ENCODE results near the gene WDR54. TPM values are rescaled to one million over a fixed set of nuclear protein-coding genes. Genes with fewer than 3 reads are reported as not detected.

Gene WDR54
- total and polyA plus RNA-seq, 8 donors: 3.1 to 22.8 (median 4.0) TPM

DNA sequence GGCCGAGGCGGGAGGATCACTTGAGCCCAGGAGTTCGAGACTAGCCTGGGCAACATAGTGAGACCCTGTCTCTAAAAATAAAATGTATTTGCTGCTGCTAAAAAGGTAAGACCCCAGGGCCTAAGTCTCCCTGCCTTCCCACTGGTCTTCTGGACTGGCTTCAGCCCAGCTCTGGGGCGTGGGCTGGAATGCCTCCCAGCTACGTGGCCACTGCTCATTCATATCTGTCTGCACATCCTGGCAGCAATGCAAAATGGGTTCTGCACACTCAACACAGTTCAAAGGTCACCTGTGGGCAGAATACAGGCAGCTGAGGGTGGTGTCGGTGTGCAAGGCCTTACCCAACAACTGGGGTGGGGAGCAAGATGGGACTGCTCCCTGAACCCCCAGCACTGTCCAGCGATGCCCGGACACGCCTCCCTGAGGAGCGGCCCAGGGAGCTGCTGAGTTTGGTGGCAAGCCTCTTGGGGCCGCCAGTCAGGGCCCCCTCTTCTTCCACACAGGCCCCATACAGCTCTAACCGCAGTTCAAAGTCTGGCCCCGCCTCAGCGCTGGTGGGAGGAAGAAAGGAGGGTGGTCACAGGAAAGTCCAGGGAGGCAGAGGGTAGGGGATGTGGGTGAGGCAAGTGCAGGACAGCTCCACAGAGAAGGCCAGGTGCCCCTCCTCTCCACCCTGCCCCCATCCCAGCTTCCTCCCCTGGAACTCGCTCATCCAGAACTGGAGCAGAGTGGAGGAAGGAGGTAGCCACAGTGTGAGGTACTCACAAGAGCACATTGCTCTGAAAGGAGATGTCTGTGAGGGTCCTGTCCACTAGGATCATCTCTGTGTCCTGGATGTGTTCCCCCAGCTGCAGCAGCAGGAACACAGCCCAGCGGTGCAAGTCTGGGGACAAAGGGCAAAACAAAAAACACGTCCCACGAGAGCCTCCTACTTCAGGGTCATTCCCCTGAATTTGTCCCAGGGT is 8.2 kb downstream of the WDR54 start:
- H3K36me3 ChIP-seq: peaks cover 3 to 58% (median 23%) of the 10 kb centered on the region in 3 donors
- no peaks in the 10 kb centered on the region for H3K27me3 ChIP-seq
- TF ChIP-seq, protein P1, sequence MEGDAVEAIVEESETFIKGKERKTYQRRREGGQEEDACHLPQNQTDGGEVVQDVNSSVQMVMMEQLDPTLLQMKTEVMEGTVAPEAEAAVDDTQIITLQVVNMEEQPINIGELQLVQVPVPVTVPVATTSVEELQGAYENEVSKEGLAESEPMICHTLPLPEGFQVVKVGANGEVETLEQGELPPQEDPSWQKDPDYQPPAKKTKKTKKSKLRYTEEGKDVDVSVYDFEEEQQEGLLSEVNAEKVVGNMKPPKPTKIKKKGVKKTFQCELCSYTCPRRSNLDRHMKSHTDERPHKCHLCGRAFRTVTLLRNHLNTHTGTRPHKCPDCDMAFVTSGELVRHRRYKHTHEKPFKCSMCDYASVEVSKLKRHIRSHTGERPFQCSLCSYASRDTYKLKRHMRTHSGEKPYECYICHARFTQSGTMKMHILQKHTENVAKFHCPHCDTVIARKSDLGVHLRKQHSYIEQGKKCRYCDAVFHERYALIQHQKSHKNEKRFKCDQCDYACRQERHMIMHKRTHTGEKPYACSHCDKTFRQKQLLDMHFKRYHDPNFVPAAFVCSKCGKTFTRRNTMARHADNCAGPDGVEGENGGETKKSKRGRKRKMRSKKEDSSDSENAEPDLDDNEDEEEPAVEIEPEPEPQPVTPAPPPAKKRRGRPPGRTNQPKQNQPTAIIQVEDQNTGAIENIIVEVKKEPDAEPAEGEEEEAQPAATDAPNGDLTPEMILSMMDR (IDR thresholded peaks at IDR 0.05): no peak
- intact Hi-C loops (cut with DNase I): no loop called here
- no peaks in the 10 kb centered on the region for H3K9me3 ChIP-seq
- no peaks in the 10 kb centered on the region for H3K4me1 ChIP-seq
- H3K27ac ChIP-seq: no peak overlapping the region
- H3K4me3 ChIP-seq: no peak overlapping the region
- ATAC-seq (peak in 1 of 4 donors; percentile 5), FAIRE-seq (no peak), DNase-seq (peak in 1 of 6 donors; percentile 62)
- 86% methylated on average over 18 of the region's 18 CpGs for WGBS, 2 donors

DNA sequence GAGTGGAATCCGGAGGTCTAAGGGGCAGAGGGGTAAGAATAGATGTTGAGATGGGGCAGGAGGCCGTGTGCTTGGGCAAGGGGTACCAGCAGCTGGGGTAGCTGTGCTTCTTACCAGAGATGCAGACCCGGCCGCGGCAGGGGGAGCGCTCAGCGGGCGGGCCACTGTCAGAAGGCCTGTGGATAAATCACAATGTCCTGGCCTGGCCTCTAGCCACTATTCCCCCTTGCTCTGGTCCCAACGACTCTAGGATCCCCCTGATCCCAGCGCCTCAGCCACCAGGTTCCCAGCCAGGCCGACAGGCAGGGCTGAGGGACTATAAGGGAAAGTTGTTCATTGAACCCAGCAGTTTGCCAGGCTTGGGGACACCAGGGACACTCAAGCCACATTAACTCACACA is 9.0 kb downstream of the WDR54 start:
- H3K27me3 ChIP-seq: no peaks in the 10 kb centered on the region
- no peaks in the 10 kb centered on the region for H3K4me1 ChIP-seq
- ATAC-seq: no peak
- no peak for FAIRE-seq
- peak in 1 of 6 donors; percentile 45 for DNase-seq
- WGBS, 2 donors: 83 to 90% methylated on average over 11 of the region's 11 CpGs
- H3K9me3 ChIP-seq: no peaks in the 10 kb centered on the region
- H3K36me3 ChIP-seq: peaks cover 3 to 58% (median 23%) of the 10 kb centered on the region in 3 donors
- intact Hi-C loops (cut with DNase I): no loop called here
- TF ChIP-seq, protein P1 (IDR thresholded peaks at IDR 0.05): no peak
- no peak overlapping the region for H3K4me3 ChIP-seq
- H3K27ac ChIP-seq: no peak overlapping the region

DNA sequence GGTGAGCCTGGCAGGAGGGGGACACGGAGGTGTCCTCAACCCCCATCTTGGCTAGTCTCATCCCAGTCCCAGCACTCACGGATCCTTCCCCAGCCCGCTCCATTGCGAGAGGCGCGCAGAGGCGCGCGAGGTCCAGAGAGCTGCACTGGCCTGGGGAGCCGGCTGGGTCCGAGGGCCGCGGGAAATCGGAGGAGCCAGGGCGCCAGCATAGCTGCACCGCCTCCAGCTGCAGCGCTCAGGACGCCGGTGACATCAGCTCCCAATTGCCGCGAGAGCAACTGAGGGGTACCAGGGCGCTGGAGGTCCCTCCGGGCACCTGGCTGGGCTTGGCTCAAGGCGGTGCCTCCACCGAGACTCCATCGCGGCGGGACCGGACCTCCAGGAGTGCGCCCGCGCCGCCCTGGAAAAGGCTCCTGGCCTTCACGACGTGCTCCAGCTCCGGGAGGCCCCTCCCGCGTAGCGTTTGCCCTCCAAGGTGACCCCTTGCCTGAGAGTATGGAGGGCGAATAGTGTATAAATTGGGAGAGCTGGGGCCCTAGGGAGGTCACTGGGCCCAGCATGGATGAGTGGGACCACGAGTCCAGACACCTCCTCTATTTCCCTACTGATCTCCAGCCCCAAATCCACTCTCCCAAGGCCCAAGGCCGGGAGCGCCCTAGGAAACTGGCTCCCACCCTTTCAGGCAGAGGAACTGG is 14.7 kb downstream of the WDR54 start:
- no peak for FAIRE-seq
- Histone ChIP-seq H3K4me3 (no peak overlapping the region), H3K27ac (no peak overlapping the region), H3K27me3 (no peaks in the 10 kb centered on the region), H3K4me1 (peaks cover 0 to 17% (median 9%) of the 10 kb centered on the region in 3 donors), H3K36me3 (peaks cover 0 to 10% (median 3%) of the 10 kb centered on the region in 3 donors), H3K9me3 (no peaks in the 10 kb centered on the region)
- WGBS, 2 donors: 83 to 87% methylated on average over 43 of the region's 43 CpGs
- TF ChIP-seq, protein P1 (IDR thresholded peaks at IDR 0.05): no peak
- no peak for DNase-seq
- no peak for ATAC-seq
- intact Hi-C loops (cut with DNase I): no loop called here

DNA sequence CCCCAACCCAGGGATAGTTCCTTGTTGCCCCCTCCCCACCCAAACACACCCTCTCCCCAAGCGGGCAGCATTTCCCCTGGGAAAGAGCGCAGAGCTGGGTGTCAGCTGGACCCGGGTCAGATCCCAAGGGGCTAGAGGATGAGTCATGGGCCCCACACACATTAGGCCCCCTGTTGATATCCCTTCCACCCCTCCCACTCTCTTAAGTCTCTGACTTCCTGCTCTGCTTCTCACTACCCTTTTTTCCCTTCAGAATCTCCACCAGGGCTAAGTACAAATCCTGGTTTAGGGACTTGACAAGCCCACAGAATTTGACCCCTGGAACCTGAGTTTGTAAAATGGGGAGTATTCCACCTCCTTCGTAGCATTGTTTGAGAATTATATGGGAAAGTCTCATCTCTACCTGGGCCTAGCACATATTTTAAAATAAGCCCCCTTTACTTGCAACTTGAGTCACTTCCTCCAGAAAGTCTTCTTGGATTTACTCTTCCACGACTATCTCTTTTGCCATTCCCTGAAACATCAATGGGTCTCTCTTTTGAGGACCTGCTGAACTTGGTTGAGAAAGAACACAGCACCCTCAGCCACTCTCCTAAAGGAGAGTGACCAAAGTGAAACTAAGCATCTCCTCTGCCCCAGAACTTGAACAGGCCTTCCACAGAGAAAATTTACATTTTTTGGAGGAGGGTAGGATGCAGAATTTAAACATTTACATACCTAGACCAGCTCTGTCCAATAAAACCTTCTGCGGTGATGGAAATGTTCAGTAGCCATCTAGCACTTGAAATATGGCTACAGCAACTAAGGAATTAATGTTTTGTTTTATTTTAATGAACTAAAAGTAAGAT is 15.5 kb downstream of the WDR54 start:
- DNase-seq: no peak
- no peak for FAIRE-seq
- intact Hi-C loops (cut with DNase I): no loop called here
- 80 to 81% methylated on average over 6 of the region's 6 CpGs for WGBS, 2 donors
- peaks cover 0 to 2% (median 0%) of the 10 kb centered on the region in 3 donors for H3K36me3 ChIP-seq
- no peaks in the 10 kb centered on the region for H3K9me3 ChIP-seq
- H3K27ac ChIP-seq: no peak overlapping the region
- peaks cover 0 to 17% (median 9%) of the 10 kb centered on the region in 3 donors for H3K4me1 ChIP-seq
- ATAC-seq: no peak
- no peak overlapping the region for H3K4me3 ChIP-seq
- H3K27me3 ChIP-seq: no peaks in the 10 kb centered on the region
- TF ChIP-seq, protein P1 (IDR thresholded peaks at IDR 0.05): no peak

Measured in pancreas (tissue), 10 donors.